ENCODE results near the gene TRAPPC3L.

TRAPPC3L gene

DNA sequence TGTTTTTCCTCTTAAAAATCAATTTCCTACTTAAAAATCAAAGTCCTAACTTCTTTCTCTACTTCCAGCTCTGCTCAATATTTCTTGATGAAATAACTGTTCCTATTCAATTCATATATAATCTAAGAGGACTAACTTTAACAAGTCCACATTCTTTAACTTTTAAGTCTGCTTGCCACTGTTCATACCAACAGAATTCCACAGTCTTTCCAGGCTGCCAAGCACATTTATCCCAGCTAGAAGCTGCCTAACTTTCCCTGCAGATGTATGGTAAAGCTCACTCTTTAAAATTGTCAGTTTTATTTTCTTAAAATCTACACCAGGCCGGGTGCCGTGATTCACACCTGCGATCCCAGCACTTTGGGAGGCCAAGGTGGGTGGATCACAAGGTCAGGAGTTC, 72.8 kb downstream of the TRAPPC3L start:
- H3K9me3 Mint-ChIP-seq = no peaks in the 10 kb centered on the region
- peaks cover 19% of the 10 kb centered on the region for H3K4me1 Mint-ChIP-seq
- H3K4me3 Mint-ChIP-seq = no peak overlapping the region
- H3K27ac Mint-ChIP-seq = no peak overlapping the region
- no peaks in the 10 kb centered on the region for H3K36me3 Mint-ChIP-seq
- ATAC-seq (no peak), DNase-seq (ENCODE audit: low spot score in 2 of 2) (no peak)

DNA sequence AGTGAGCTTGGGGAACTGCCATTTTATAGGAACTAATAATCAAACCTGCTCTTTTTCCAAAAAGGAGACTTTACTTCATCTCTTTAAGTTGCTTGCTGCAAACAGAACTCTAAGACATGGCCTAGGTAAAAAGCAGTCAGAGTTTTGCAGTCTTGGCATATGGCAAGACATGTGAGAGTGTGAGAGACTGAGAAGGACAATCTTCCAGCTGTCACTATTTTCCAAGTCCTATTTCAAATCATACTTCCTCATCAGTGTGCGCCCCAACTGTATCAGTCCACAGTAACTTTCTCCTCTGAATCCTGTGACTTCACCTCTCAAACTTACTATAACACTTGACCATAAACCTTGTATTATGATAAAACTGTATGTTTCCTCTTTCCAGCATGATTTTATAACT, 74.0 kb downstream of the TRAPPC3L start:
- H3K9me3 Mint-ChIP-seq = no peaks in the 10 kb centered on the region
- no peak overlapping the region for H3K27ac Mint-ChIP-seq
- peaks cover 19% of the 10 kb centered on the region for H3K4me1 Mint-ChIP-seq
- DNase-seq (ENCODE audit: low spot score in 2 of 2) (no peak), ATAC-seq (no peak)
- no peak overlapping the region for H3K4me3 Mint-ChIP-seq
- H3K36me3 Mint-ChIP-seq = no peaks in the 10 kb centered on the region

DNA sequence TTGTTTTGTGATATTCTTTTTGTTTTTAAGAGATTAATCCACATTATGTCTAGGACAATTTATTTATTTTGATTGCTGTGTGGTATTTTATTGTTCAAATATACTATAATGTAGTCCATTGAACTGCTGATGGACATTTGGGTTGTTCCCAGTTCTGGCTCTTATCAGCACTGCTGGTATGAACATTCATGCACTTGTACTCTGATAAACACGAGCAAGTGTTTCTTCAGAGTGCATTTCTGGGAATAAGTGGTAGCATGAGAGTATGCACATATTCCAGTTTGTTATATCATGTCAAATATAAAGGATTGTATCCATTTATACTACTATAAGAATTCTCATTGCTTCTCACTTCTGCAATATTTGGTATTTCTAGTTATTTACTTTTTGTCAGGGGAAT, 77.2 kb downstream of the TRAPPC3L start:
- Mint-ChIP-seq H3K9me3 (no peaks in the 10 kb centered on the region), H3K4me1 (peaks cover 6% of the 10 kb centered on the region), H3K4me3 (no peak overlapping the region), H3K36me3 (no peaks in the 10 kb centered on the region), H3K27ac (no peak overlapping the region)
- DNase-seq (ENCODE audit: low spot score in 2 of 2) (no peak), ATAC-seq (no peak)

DNA sequence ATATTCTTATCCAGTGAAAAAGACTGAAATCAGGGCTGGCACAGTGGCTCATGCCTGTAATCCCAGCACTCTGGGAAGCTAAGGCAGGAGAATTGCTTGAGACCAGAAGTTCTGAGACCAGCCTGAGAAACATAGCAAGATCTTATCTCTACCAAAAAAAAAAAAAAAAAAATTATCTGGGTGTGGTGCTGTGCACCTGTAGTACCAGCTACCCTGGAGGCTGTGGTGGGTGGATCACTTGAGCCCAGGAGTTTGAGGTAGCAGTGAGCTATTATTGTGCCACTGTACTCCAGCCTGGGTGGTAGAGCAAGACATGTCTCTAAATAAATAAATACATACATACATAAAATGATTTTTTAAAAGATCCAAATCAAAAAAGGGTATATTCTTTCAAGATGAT, 78.0 kb downstream of the TRAPPC3L start:
- H3K27ac Mint-ChIP-seq = no peak overlapping the region
- no peak overlapping the region for H3K4me3 Mint-ChIP-seq
- H3K36me3 Mint-ChIP-seq = no peaks in the 10 kb centered on the region
- ATAC-seq = no peak
- peaks cover 6% of the 10 kb centered on the region for H3K4me1 Mint-ChIP-seq
- no peak for DNase-seq (ENCODE audit: low spot score in 2 of 2)
- H3K9me3 Mint-ChIP-seq = no peaks in the 10 kb centered on the region

DNA sequence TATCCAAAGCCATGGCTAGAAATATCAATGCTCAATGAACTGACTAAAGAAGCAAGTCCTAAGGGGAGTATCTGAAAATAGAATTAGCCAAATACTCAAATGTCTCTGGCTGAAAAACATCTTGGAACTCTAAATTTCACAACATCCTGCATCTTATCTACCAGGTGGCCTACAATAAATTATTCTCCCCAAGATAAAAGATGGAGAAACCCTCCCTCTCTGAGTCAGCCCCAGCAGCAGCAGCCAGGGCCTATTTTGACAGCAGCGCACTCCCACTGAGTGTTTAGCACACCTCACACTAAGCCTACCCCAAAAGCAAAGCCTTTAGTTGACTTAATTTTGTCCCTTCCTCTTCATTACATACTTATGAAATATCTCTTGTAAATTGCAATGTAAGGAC, 78.4 kb downstream of the TRAPPC3L start:
- peaks cover 6% of the 10 kb centered on the region for H3K4me1 Mint-ChIP-seq
- no peak overlapping the region for H3K4me3 Mint-ChIP-seq
- no peak for ATAC-seq
- H3K9me3 Mint-ChIP-seq = no peaks in the 10 kb centered on the region
- no peak for DNase-seq (ENCODE audit: low spot score in 2 of 2)
- H3K36me3 Mint-ChIP-seq = no peaks in the 10 kb centered on the region
- no peak overlapping the region for H3K27ac Mint-ChIP-seq

DNA sequence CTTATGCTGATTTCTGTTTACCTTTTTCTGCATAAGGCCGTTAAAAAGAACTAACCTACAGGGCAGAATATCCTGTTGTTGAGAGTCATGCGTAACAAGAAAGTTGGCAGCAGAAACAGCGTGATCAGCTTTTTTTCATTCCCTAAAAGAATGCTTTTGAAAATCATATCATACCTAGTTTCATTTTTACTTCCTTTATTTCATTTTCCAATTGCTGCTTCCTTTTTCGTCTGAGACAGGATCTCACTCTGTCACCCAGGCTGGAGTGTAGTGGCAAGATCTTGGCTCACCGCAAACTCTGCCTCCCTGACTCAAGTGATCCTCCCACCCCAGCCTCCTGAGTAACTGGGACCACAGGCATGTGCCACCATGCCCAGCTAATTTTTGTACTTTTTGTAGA, 80.2 kb downstream of the TRAPPC3L start:
- no peak overlapping the region for H3K4me3 Mint-ChIP-seq
- DNase-seq (ENCODE audit: low spot score in 2 of 2) (no peak), ATAC-seq (no peak)
- no peaks in the 10 kb centered on the region for H3K9me3 Mint-ChIP-seq
- peaks cover 16% of the 10 kb centered on the region for H3K4me1 Mint-ChIP-seq
- no peak overlapping the region for H3K27ac Mint-ChIP-seq
- no peaks in the 10 kb centered on the region for H3K36me3 Mint-ChIP-seq

DNA sequence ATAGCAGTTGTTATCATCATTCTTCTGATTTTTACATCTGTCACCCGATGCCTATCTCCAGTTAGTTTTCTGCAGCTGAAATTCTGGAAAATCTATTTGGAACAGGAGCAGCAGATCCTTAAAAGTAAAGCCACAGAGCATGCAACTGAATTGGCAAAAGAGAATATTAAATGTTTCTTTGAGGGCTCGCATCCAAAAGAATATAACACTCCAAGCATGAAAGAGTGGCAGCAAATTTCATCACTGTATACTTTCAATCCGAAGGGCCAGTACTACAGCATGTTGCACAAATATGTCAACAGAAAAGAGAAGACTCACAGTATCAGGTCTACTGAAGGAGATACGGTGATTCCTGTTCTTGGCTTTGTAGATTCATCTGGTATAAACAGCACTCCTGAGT, 82.2 kb downstream of the TRAPPC3L start:
- Mint-ChIP-seq H3K9me3 (no peaks in the 10 kb centered on the region), H3K4me3 (no peak overlapping the region), H3K4me1 (peaks cover 16% of the 10 kb centered on the region), H3K27ac (no peak overlapping the region), H3K36me3 (no peaks in the 10 kb centered on the region)
- ATAC-seq (no peak), DNase-seq (ENCODE audit: low spot score in 2 of 2) (no peak)

DNA sequence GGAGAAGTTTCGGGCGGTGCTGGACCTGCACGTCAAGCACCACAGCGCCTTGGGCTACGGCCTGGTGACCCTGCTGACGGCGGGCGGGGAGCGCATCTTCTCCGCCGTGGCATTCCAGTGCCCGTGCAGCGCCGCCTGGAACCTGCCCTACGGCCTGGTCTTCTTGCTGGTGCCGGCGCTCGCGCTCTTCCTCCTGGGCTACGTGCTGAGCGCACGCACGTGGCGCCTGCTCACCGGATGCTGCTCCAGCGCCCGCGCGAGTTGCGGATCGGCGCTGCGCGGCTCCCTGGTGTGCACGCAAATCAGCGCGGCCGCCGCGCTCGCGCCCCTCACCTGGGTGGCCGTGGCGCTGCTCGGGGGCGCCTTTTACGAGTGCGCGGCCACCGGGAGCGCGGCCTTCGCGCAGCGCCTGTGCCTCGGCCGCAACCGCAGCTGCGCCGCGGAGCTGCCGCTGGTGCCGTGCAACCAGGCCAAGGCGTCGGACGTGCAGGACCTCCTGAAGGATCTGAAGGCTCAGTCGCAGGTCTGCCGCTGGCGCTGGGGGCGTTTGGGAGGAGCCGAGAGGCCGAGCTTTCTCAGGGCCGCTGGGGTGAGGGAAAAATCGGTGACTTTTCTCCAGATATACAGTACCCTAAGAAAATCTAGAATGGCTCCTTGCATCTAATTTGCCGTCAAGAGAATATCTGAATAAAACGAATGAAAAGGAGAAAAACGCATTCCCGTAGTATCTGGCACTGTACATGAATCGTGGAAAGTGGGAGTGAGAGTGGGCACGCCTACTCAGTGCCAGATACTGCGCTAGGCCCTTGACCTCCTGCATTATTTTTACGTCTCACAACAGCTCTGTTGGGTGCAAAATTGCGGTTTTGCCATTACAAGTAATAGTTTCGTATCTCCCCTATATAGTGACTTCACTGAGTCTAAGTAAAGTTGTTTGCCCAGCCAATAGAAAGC, 83.3 kb downstream of the TRAPPC3L start:
- Mint-ChIP-seq H3K9me3 (no peaks in the 10 kb centered on the region), H3K27ac (no peak overlapping the region), H3K4me3 (peak overlapping the region; percentile 61), H3K36me3 (no peaks in the 10 kb centered on the region), H3K4me1 (peaks cover 16% of the 10 kb centered on the region)
- peak; percentile 95 for ATAC-seq
- DNase-seq (ENCODE audit: low spot score in 2 of 2) = peak; percentile 40 to 72

DNA sequence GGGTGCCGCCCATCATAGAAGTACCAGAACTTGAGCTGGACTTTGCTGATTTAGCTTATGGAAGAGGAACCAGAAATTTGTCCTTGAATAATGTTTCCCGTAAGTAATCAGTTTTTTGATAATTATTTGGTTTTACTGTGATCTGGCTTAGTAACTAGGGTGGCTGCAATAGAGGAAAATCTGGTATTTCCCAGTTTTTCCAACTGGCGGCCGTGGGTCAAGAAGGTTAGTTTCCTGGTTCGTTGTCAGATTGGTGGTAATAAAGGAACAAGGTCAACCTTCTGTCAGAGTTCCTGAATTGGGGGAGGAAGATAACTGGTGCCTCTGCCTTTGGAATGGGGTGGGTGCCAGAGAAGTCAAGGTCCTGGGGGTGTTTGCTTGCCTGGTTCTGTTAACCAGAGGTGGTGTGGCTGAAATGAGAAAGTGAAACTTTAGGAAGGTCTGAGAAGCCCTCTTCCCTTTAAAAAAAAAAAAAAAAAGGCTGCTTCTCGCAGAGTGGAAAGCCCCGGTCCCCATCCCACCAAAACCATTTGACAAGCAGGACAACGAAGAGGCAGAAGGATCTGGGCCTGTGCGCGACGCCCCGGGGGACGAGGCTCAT, 84.1 kb downstream of the TRAPPC3L start, which contains the start of gene CALHM6:
TSS of gene CALHM6 (plus strand) at position 45 of the 601 bp plus-strand sequence. CDS start at position 600, 555 bp downstream.
- H3K36me3 Mint-ChIP-seq = no peaks in the 10 kb centered on the region
- H3K9me3 Mint-ChIP-seq = no peaks in the 10 kb centered on the region
- ATAC-seq (no peak), DNase-seq (ENCODE audit: low spot score in 2 of 2) (no peak)
- H3K27ac Mint-ChIP-seq = no peak within 1 kb of the TSS
- H3K4me1 Mint-ChIP-seq = peaks cover 16% of the 10 kb centered on the region
- peak within 1 kb of the TSS; percentile 61 for H3K4me3 Mint-ChIP-seq

DNA sequence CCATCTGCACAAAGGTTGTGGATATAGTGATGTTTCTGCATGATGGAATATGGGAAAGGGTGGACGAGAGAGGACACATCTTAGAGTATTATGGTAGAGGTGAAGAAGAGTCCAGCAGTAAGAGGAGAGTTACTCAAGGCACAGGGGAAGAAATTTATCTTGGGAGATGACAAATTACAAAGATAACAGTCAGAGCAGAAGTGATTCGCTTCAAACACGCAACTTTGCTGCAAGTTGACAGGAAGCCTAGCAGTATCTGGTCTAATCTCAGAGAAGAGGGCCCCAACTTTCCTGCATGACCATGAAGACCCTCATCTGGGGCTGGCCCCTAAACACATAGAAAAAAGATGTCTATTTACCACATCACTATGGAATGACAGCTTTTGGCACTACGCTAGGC, 85.6 kb downstream of the TRAPPC3L start:
- H3K36me3 Mint-ChIP-seq = no peaks in the 10 kb centered on the region
- H3K4me3 Mint-ChIP-seq = no peak overlapping the region
- no peak overlapping the region for H3K27ac Mint-ChIP-seq

DNA sequence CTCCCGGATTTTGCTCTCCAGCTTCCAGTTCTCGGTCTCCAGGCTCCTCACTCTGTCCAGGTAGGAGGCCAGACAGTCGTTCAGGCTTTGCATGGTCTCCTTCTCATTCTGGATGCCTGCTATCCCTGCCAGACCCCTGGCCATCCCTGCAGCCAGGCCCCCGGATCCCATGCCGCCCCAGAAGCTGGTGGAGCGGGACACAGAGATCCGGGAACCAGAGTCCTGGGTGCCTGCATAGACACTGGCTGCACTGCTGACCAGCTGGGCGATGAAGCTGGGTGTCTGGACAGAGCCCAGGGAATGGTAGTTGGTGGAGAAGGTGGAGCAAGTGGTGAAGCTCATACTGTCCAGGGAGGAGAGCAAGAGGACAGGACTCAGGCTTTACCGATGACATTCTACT, 87.2 kb downstream of the TRAPPC3L start:
- ATAC-seq (no peak), DNase-seq (ENCODE audit: low spot score in 2 of 2) (no peak)
- no peaks in the 10 kb centered on the region for H3K36me3 Mint-ChIP-seq
- no peak overlapping the region for H3K4me3 Mint-ChIP-seq
- H3K27ac Mint-ChIP-seq = no peak overlapping the region
- peaks cover 10% of the 10 kb centered on the region for H3K4me1 Mint-ChIP-seq
- no peaks in the 10 kb centered on the region for H3K9me3 Mint-ChIP-seq

More for the DNA sequence above, 85.6 kb downstream of the TRAPPC3L start:
- H3K4me1 Mint-ChIP-seq = peaks cover 16% of the 10 kb centered on the region
- peak; percentile 14 for ATAC-seq
- DNase-seq (ENCODE audit: low spot score in 2 of 2) = no peak
- H3K9me3 Mint-ChIP-seq = no peaks in the 10 kb centered on the region

DNA sequence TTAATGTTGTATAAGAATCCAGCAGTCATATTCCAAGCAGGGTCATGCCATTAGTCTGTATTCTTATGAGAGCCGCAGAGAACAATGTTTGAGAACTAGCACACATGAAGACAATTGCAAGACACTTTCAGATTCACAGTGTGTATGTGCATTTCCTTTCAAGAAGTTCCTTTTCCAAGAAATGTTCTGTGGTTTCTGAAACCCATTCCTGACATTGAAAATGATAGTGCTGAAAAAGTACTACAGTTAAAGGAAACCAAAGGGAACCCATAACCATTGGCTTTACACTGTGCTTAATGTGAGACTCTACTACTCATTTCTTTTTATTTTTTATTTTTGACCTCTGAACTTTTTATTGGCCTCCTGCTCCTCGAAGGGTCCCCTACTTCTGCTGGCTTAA, 88.6 kb downstream of the TRAPPC3L start:
- H3K36me3 Mint-ChIP-seq = no peaks in the 10 kb centered on the region
- ATAC-seq (no peak), DNase-seq (ENCODE audit: low spot score in 2 of 2) (no peak)
- H3K4me3 Mint-ChIP-seq = no peak overlapping the region
- H3K27ac Mint-ChIP-seq = no peak overlapping the region
- H3K9me3 Mint-ChIP-seq = no peaks in the 10 kb centered on the region
- H3K4me1 Mint-ChIP-seq = peaks cover 10% of the 10 kb centered on the region

DNA sequence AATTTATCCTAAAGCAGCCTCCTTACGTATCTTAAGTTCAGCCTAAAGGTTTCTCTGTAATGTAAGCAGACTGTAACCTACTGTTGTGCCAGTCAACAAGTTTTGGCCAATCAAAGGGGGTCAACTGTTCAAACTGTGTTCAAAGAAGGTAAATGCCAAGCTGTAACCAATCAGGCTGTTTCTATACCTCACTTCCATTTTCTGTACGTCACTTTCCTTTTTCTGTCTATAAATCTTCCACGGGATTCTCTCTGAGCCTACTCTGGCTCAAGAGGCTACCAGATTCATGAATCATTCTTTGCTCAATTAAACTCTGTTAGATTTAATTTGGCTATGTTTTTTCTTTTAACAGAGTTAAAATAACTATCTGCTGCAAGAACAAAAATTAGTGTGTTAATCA, 89.4 kb downstream of the TRAPPC3L start:
- Mint-ChIP-seq H3K4me3 (no peak overlapping the region), H3K27ac (no peak overlapping the region), H3K9me3 (no peaks in the 10 kb centered on the region), H3K4me1 (peaks cover 8% of the 10 kb centered on the region), H3K36me3 (no peaks in the 10 kb centered on the region)
- DNase-seq (ENCODE audit: low spot score in 2 of 2) = no peak
- ATAC-seq = no peak

DNA sequence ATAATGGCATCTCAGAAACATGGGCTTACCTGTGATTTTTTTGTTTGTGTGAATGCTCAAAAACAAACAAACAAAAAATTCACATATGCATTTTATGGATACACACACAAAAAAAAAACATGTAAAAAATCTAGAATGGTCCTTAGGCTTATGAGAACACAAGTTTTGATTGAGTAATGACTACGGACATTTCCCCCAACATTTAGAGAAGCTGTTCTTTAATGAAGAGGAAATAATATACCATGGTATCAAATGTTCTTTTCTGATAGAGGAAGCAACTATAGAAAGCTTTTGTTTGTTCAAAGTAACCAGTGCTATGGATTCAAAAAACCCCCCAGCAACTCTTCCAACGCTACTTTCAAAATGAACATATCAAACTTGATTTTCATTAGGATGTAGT, 93.0 kb downstream of the TRAPPC3L start:
- H3K4me3 Mint-ChIP-seq = no peak overlapping the region
- peaks cover 21% of the 10 kb centered on the region for H3K4me1 Mint-ChIP-seq
- no peaks in the 10 kb centered on the region for H3K9me3 Mint-ChIP-seq
- H3K36me3 Mint-ChIP-seq = no peaks in the 10 kb centered on the region
- ATAC-seq = no peak
- no peak for DNase-seq (ENCODE audit: low spot score in 2 of 2)
- no peak overlapping the region for H3K27ac Mint-ChIP-seq

DNA sequence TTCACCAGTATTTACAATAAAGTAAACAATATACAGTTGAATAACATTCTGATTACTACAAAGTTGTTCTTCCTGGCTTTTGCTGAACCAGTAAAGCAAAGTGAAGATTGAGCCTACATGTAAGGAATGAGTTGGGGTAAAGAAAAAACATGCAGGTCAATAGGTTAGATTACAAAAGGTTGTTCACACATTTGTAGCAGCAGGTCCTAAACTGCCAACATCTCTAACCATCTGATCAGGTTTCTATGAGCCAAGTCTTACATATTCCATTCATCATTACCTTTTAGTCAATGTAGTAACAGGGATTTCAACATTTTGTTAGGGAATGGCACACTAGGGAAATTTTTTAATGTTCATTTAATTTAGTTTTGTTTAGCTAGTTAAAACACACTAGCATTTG, 93.6 kb downstream of the TRAPPC3L start:
- Mint-ChIP-seq H3K36me3 (no peaks in the 10 kb centered on the region), H3K4me1 (peaks cover 21% of the 10 kb centered on the region), H3K9me3 (no peaks in the 10 kb centered on the region), H3K4me3 (no peak overlapping the region), H3K27ac (no peak overlapping the region)
- DNase-seq (ENCODE audit: low spot score in 2 of 2) = no peak
- ATAC-seq = no peak
